Nephron progenitor cell (in vitro differentiated cells): ENCODE results near the gene GSE1.

Experiments used
- DNase-seq: peaks from one replicate; pipeline ENCODE4 v3.0.0; 2021
- H3K27ac Mint-ChIP-seq: 2 replicates; pipeline ENCODE4 v1.8.0; 2021; ENCODE audit warnings: mild to moderate bottlenecking, moderate library complexity, mixed read lengths
- H3K27me3 Mint-ChIP-seq: 2 replicates; pipeline ENCODE4 v1.8.0; 2021; ENCODE audit warnings: mild to moderate bottlenecking, low read depth, mixed read lengths; ENCODE audit not compliant: poor library complexity
- H3K36me3 Mint-ChIP-seq: 2 replicates; pipeline ENCODE4 v1.8.0; 2021; ENCODE audit warnings: low read depth, mixed read lengths
- H3K4me1 Mint-ChIP-seq: 2 replicates; pipeline ENCODE4 v1.8.0; 2021; ENCODE audit warnings: mixed read lengths
- H3K4me3 Mint-ChIP-seq: 2 replicates; pipeline ENCODE4 v1.8.0; 2021; ENCODE audit warnings: mild to moderate bottlenecking, moderate library complexity, mixed read lengths
- H3K9me3 Mint-ChIP-seq: 2 replicates; pipeline ENCODE4 v1.8.0; 2021; ENCODE audit warnings: mild to moderate bottlenecking, moderate library complexity, mixed read lengths
- CTCF ChIP-seq: fragments of 200-600 bp; sonication (generic); IDR thresholded peaks from 2 replicates; pipeline ENCODE4 v1.5.0; 2021; ENCODE audit warnings: antibody characterized with exemption

Gene GSE1

GRCh38 chr16:85612801-85613603 lies at the start of gene GSE1:
GSE1 (plus strand) TSS chr16:85613322; CDS start chr16:85613392, 70 bp downstream.
- Mint-ChIP-seq H3K27me3 (peaks cover 16% of the 10 kb centered on the region), H3K4me1 (peaks cover 57% of the 10 kb centered on the region), H3K9me3 (no peaks in the 10 kb centered on the region), H3K36me3 (no peaks in the 10 kb centered on the region), H3K27ac (no peak within 1 kb of the TSS), H3K4me3 (peak within 1 kb of the TSS; percentile 40)
- DNase-seq: peak; percentile 92
- TF ChIP-seq CTCF: no peak

- Mint-ChIP-seq H3K4me3 (peak overlapping the region; percentile 42), H3K27ac (no peak overlapping the region), H3K4me1 (peaks cover 88% of the 10 kb centered on the region), H3K9me3 (no peaks in the 10 kb centered on the region), H3K27me3 (peaks cover 12% of the 10 kb centered on the region), H3K36me3 (peaks cover 10% of the 10 kb centered on the region)
- peak; percentile 68 for DNase-seq
- peak; percentile 42 for TF ChIP-seq CTCF
Measured at GRCh38 chr16:85563515-85564276, 49.4 kb upstream of the GSE1 start.

GRCh38 chr16:85564277-85565051 lies 48.7 kb upstream of the GSE1 start:
- no peak for DNase-seq
- H3K4me3 Mint-ChIP-seq: no peak overlapping the region
- H3K9me3 Mint-ChIP-seq: peaks cover 7% of the 10 kb centered on the region
- H3K36me3 Mint-ChIP-seq: peaks cover 17% of the 10 kb centered on the region
- TF ChIP-seq CTCF: peak; percentile 45
- H3K27ac Mint-ChIP-seq: no peak overlapping the region
- peaks cover 12% of the 10 kb centered on the region for H3K27me3 Mint-ChIP-seq
- H3K4me1 Mint-ChIP-seq: peaks cover 92% of the 10 kb centered on the region

GRCh38 chr16:85565340-85565739 lies 47.8 kb upstream of the GSE1 start:
- no peak for DNase-seq
- H3K36me3 Mint-ChIP-seq: peaks cover 19% of the 10 kb centered on the region
- no peak overlapping the region for H3K4me3 Mint-ChIP-seq
- TF ChIP-seq CTCF: no peak
- H3K27me3 Mint-ChIP-seq: peaks cover 12% of the 10 kb centered on the region
- no peak overlapping the region for H3K27ac Mint-ChIP-seq
- peaks cover 94% of the 10 kb centered on the region for H3K4me1 Mint-ChIP-seq
- H3K9me3 Mint-ChIP-seq: peaks cover 10% of the 10 kb centered on the region

GRCh38 chr16:85565801-85566526 lies 47.2 kb upstream of the GSE1 start:
- DNase-seq: no peak
- Mint-ChIP-seq H3K27me3 (peaks cover 12% of the 10 kb centered on the region), H3K27ac (peak overlapping the region; percentile 56), H3K36me3 (peaks cover 19% of the 10 kb centered on the region), H3K9me3 (peaks cover 10% of the 10 kb centered on the region), H3K4me3 (no peak overlapping the region), H3K4me1 (peaks cover 94% of the 10 kb centered on the region)
- TF ChIP-seq CTCF: no peak
